GM19351 (cell line): Measurements from ENCODE around the gene SYNPR.

Source experiments
- ATAC-seq: cut with Tn5 transposase; IDR thresholded peaks from one replicate; pipeline ENCODE4 v1.9.1; 2021; ENCODE audit warnings: mild to moderate bottlenecking, moderate library complexity; ENCODE audit not compliant: unreplicated experiment

SYNPR gene

DNA sequence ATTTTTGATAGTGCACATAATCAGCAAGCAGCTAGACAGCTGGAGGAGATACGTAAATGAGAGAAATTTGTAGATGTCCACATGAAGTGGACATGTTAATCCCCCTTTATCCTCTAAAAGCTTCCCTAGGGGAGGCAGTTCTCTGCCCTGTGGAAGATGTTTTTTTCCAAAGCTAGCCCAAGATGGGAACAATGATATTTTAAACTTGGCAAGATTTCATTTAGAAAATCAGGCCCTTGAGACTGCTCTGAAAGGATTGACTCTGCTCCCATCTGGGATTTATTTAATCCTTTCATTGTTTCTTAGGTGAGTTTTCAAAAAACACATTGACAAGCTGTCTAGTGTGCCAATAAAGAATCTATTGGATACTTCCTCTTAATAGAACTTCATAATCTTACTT, 92.0 kb downstream of the SYNPR start:
- ATAC-seq = no peak

- ATAC-seq = no peak
Observed at GRCh38 chr3:63383040-63383439, 104.9 kb downstream of the SYNPR start.

DNA sequence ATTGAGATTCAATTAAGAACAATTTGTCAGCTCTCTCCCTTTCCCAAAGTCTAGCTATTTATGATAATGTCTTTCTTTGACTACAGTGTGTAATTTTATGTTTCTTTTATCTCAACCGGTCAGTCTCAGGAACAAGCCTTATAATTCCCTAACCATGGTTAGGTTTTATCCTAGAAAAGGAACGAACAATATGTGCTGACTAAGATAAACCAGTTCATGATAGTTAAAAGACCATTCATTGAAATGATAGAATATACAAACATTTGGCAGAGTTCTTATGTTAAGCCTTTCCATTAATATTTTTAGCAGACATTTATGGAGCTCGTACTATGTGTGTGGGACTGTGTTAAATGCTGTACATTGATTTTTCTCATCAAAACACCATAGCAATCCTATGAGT, 106.3 kb downstream of the SYNPR start:
- ATAC-seq = no peak

DNA sequence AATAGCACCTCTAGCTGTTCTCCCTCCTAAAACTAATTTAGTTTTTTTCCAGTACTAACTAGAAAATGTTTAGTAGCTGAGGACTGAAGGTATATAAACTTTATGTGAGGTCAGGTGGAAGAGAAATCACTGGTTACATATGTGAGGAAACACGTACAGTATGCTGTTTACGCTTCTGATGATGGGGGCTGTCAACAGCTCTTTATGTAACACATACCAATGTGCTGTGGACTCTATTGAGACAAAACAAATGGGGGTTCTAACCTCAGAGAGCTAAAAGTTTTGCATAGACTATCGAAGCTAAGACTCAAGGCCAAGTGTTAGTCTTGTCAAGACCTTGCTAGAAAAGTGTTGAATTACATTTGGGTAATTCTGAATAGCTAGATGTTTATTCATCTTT, 107.5 kb downstream of the SYNPR start:
- ATAC-seq = no peak

GRCh38 chr3:63386568-63386967, 108.5 kb downstream of the SYNPR start:
- no peak for ATAC-seq

GRCh38 chr3:63387568-63387967, 109.5 kb downstream of the SYNPR start:
- ATAC-seq = no peak

- no peak for ATAC-seq
Observed at GRCh38 chr3:63390710-63391230, 112.7 kb downstream of the SYNPR start.

DNA sequence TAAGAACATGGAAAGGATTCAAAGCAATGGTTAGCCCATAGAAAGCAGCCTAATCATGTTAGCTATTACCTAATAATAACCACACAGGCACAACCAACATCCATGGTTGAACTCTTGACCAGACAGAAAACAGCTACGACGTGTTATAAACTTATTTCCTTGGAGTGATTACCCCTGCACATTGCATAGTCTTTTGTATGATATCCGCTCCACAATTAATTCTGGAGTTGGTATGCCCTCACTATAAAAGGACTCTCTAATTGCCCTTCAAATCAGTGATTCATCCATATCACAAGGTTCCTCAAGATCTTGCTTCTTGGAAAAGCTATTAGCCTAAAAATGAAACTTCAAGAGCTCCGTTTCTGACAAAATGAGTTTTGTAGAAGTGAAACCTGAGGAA, 117.9 kb downstream of the SYNPR start:
- no peak for ATAC-seq

- no peak for ATAC-seq
Observed at GRCh38 chr3:63400246-63400860, 122.2 kb downstream of the SYNPR start.

- ATAC-seq = no peak
Observed at GRCh38 chr3:63405882-63406281, 127.8 kb downstream of the SYNPR start.

DNA sequence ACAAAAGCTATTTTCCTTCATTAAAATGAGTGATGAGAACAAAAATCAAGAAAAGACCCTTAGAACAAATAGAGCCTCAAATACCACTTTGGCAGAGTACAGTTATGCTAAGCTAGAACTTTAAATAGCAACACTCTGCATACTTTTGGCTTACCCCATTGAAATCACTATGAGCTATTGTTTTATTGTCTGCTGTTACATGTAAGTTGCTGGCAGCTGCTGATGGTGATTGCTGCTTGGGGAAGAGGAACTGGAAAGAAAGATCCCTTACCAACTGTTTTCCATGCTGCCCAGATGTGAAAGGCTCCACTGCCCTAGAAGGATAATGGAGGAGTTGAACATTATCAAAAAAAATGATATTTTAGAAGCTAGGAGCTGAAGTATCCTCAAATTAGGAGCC, 135.4 kb downstream of the SYNPR start:
- no peak for ATAC-seq

- ATAC-seq = no peak
Observed at GRCh38 chr3:63414607-63415006, 136.5 kb downstream of the SYNPR start.

DNA sequence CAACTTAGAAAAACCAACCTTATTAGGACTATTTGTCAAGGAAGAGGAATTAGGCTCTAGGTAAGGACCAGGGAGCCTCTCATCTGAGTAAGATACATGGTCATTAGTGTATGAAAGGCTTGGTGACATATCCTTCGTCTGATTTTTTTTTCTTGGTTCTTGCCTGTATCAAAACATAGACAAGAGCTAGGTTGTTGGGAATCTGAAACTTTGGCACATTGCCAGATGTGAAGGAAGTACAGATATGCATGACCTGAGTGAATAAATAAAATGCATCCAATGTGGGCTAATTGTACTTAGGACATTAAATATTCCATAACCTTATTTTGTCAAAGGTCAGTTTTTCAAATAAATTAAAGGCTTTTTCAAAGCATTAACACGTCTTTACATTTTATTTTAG, 151.8 kb downstream of the SYNPR start:
- ATAC-seq = no peak

DNA sequence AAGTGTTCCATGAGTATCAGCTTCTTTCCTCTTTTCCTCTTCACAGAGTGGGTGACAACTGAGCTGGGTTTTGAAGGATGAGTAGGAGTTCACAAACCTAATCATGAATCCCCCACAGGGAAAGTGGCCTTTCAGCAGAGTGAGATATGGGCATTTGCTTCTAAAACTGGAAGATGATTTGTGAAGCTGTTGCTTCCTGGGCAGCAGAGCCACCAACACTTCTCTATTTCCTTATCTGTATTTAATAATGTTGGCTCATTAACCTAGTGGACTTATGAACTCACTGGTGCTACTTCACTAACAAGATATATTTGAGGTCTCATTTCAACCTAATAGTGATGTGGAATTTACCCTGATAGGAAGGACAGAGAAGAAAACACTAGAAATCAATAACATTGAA, 152.8 kb downstream of the SYNPR start:
- no peak for ATAC-seq

- ATAC-seq = no peak
Observed at GRCh38 chr3:63437858-63438257, 159.8 kb downstream of the SYNPR start.

- ATAC-seq = no peak
Observed at GRCh38 chr3:63438826-63439371, 160.8 kb downstream of the SYNPR start.

GRCh38 chr3:63441262-63441661, 163.2 kb downstream of the SYNPR start:
- ATAC-seq = no peak

GRCh38 chr3:63442918-63443317, 164.8 kb downstream of the SYNPR start:
- no peak for ATAC-seq

GRCh38 chr3:63450023-63450422, 171.9 kb downstream of the SYNPR start:
- ATAC-seq = no peak

DNA sequence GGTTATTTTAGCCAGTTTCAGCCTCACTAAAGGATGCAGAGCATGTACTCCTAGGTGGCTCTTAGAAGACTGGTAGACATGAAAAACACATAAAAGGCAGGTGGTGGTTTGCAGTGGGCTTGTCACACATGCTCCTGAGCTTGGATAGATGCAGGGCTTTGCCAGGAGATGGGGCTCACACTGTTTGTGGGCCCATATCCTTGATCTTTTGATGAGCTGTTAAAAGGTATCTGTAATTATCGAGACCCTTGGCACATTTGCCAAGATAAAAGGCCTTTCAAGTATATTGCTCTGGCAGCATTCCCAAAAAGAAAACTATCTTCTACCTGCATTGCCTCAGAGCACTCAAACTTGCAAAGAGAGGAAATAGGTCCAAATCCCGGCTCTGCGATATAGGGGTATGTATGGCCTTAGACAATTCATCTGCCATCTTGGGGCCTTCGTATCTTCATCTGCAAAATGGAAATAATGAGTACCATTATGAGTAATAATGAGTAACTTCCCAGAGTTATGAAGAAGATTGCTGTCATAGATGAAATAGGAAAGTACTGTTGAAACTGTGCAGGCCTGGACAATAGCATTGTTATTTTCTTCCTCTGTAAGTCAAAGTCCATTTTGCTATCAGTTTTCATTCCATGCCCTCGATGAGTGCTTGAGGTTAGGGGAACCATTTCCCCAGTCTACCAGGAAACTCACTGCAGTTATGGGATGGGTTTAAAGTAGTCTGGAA, 172.7 kb downstream of the SYNPR start:
- ATAC-seq = no peak

DNA sequence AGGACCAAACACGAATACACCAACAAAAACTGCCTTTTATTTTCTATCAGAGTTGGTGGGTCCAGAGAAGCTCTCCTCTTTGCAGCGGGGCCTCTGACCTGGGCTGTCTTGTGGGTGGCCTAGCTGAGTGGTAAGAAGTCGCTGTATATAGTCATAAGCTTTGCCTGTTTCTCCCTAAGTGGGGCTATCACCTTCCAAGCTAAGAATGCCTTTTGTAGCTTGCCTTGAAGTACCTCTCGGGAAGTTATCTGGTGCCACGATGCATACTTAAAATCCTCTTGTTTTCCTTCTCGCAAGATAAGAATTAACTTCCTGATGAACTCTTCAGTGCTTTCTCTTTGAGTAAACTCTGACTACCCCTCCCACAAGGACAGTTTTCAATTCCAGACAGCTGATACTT, 178.8 kb downstream of the SYNPR start:
- ATAC-seq = no peak

DNA sequence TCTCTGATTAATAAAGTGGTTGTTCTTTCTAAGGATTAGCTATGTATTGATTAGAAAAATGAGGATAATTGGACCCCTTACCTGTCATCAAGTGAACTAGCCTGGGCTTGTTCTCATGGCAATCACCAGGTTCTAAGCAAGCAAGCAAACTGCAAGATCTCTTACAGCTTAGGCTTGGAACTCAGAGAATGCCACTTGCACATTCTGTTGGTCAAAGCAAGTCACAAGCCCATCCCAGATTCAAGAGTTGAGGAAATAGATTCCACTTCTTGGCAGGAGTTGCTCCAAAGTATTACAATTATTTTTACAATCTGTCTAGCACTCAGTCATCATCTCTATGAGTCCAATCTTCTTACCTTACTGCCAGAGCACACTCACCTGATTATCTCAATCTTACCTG, 180.3 kb downstream of the SYNPR start:
- no peak for ATAC-seq
